ENCODE measurements around the gene CACNB2. TPM values are rescaled to one million over a fixed set of nuclear protein-coding genes. Genes with fewer than 3 reads are reported as not detected.

The CACNB2 gene
- total RNA-seq, 1 donor from 2014 or later, result 25.7 TPM

- no peak for DNase-seq
Observed at GRCh38 chr10:18456984-18457383, 316.8 kb downstream of the CACNB2 start.

- no peak for DNase-seq
Observed at GRCh38 chr10:18460032-18460431, 319.8 kb downstream of the CACNB2 start.

- no peak for DNase-seq
Observed at GRCh38 chr10:18463673-18464211, 323.5 kb downstream of the CACNB2 start.

GRCh38 chr10:18469125-18469524 lies 328.9 kb downstream of the CACNB2 start:
- no peak for DNase-seq

- no peak for DNase-seq
Observed at GRCh38 chr10:18472977-18473376, 332.8 kb downstream of the CACNB2 start.

GRCh38 chr10:18473424-18474117 lies 333.3 kb downstream of the CACNB2 start:
- no peak for DNase-seq

- no peak for DNase-seq
Observed at GRCh38 chr10:18474118-18474455, 333.9 kb downstream of the CACNB2 start.

GRCh38 chr10:18476076-18476647 lies 335.9 kb downstream of the CACNB2 start:
- DNase-seq, result no peak

- DNase-seq, result no peak
Observed at GRCh38 chr10:18478354-18478753, 338.1 kb downstream of the CACNB2 start.

- no peak for DNase-seq
Observed at GRCh38 chr10:18479502-18479901, 339.3 kb downstream of the CACNB2 start.

- no peak for DNase-seq
Observed at GRCh38 chr10:18483516-18484186, 343.4 kb downstream of the CACNB2 start.

- DNase-seq, result no peak
Observed at GRCh38 chr10:18486438-18486837, 346.2 kb downstream of the CACNB2 start.

- DNase-seq, result no peak
Observed at GRCh38 chr10:18490755-18491154, 350.5 kb downstream of the CACNB2 start.

- DNase-seq, result no peak
Observed at GRCh38 chr10:18497806-18498369, 357.7 kb downstream of the CACNB2 start.

GRCh38 chr10:18498998-18499397 lies 358.8 kb downstream of the CACNB2 start:
- no peak for DNase-seq

GRCh38 chr10:18500576-18500975 lies 360.4 kb downstream of the CACNB2 start:
- no peak for DNase-seq

GRCh38 chr10:18501198-18501597 lies 361.0 kb downstream of the CACNB2 start:
- DNase-seq, result no peak

- DNase-seq, result no peak
Observed at GRCh38 chr10:18501629-18502028, 361.4 kb downstream of the CACNB2 start.

- DNase-seq, result no peak
Observed at GRCh38 chr10:18504161-18504560, 363.9 kb downstream of the CACNB2 start.

- no peak for DNase-seq
Observed at GRCh38 chr10:18505456-18506118, 365.4 kb downstream of the CACNB2 start.

GRCh38 chr10:18508587-18508986 lies 368.4 kb downstream of the CACNB2 start:
- no peak for DNase-seq

- DNase-seq, result no peak
Observed at GRCh38 chr10:18514537-18514936, 374.3 kb downstream of the CACNB2 start.

- DNase-seq, result no peak
Observed at GRCh38 chr10:18516851-18517250, 376.6 kb downstream of the CACNB2 start.
